Panc1 (cell line): ENCODE data around the gene SLC46A3.

Experiments
- CTCF ChIP-seq: fragments of 450-650 bp; IDR thresholded peaks from 2 replicates; pipeline ENCODE4 v1.5.1; 2017; ENCODE audit warnings: mild to moderate bottlenecking
- POLR2AphosphoS5 ChIP-seq: IDR thresholded peaks from 2 replicates; pipeline ENCODE4 v1.6.1; 2012; ENCODE audit warnings: mild to moderate bottlenecking, low read depth, low read length, moderate library complexity
- TCF7L2 ChIP-seq: IDR thresholded peaks from 2 replicates; pipeline ENCODE4 v1.6.1; 2011; ENCODE audit warnings: mild to moderate bottlenecking, low read depth, low read length, inconsistent platforms

- TF ChIP-seq POLR2AphosphoS5 (no peak), CTCF (no peak), TCF7L2 (no peak)
These were observed 25.3 kb upstream of the SLC46A3 start for GRCh38 chr13:28744091-28744536.
